ACHN (cell line): ENCODE results near the gene CAMK2B.

Source experiments
- DNase-seq: peaks from one replicate; pipeline ENCODE4 v3.0.0-alpha.2; 2015
- in situ Hi-C: cut with HindIII; loops from 2 replicates; pipeline ENCODE4 v1.10.0; 2017; ENCODE audit warnings: low sequenced_read_pairs, low pct_ligation_motif_present, low pct_unique_long_range_greater_than_20kb

The CAMK2B gene

DNA sequence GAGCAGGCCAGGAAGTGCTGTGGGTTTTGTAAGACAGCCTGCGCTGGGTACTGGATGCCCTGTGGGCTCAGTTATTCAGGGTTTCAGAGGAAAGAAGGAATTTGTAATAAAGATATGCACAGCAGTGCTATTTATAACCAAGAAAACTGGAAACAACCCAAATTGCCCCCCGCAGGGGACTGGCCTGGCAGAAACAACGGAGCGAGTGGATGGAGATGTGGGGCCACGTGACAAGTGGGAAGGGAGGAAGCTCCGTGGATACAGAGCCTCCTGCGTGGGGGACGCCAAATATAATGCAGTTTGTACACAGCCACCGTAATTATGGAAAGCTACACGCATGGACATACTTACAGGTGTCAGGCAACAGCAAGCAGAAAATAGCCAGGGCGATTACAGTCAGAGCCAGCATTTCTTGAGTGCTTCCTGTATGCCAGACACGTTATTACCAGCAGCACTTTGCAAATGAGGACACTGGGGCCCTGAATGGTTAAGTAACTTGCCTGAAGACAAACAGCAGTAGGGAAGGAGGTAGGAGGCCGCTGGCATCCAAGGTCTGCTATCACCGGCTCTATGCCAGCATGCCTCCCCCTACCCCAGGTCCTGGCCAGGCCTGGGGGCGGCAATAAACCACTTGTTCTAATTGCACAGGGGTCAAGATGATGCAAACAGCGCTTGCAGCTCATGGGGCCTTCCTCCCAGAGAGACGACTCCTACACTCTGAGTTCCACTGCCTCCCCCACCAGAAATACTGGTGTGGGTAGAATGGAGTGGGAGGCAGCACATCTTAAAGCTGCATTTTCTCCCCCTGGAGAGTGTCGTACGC lies 8.7 kb upstream of the CAMK2B start:
- DNase-seq: no peak
- in situ Hi-C loops: no loop called here

DNA sequence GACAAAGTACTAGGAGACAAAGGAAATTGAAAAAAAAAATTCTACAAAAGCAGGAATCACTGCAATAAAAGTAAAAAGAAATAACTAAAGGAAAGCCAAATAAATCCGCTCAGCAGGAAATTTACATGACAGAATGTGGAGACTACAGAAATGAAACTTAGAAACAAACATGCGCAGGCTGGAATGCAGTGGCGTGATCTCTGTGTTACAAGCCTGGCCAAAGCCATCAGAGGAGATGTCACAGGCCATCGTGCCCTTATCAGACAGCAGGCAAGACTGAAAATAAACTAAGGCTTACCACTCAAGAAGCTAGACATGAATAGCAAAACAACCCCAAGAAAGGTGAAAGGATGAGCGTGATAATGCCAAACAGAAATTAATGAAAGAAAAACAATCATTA lies 6.3 kb upstream of the CAMK2B start:
- DNase-seq: no peak
- in situ Hi-C loops: no loop called here

DNA sequence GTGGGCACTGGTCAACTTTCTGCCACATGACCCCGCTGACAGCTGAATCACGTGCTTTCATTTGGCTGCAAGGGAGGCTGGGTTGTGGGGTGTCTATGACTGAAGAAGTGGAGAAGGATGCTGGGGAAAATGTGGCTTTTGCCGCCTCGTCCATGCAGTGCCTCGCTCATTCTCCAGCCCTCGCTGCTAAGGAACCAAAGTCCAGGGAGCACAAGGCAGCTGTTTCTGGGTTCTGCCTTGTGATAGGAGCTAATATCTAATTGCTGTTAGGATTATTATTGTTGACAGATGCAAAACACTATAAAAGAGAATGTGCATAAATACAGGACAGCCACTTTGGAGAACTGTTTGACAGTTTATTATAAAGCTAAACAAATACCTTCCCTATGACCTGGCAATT lies 4.9 kb upstream of the CAMK2B start:
- in situ Hi-C loops: no loop called here
- DNase-seq: no peak

- in situ Hi-C loops: no loop called here
Measured at GRCh38 chr7:44329888-44330287, 4.5 kb upstream of the CAMK2B start.

DNA sequence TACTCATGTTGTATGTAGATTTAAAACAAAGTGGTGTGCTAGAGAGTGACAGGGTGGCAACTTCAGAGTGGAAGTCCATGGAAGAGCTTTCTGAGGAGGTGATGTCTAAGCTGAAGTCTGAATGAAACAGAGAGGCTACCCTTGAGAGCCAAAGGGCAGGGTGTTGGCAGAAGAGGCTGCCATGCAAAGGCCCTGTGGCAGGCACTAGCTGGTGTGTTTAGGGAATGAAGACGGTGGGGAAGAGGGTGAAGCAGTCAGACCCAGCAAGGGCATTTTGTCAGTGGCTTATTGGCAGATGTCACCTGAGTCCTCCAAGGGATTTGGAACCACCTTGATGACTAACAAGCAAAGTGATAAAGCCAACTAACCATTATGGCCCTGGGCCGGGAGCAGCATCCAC lies 3.7 kb upstream of the CAMK2B start:
- DNase-seq: no peak
- in situ Hi-C loops: no loop called here

More at GRCh38 chr7:44329888-44330287, 4.5 kb upstream of the CAMK2B start:
- DNase-seq: no peak

- in situ Hi-C loops: no loop called here
- DNase-seq: no peak
Measured at GRCh38 chr7:44327981-44328380, 2.6 kb upstream of the CAMK2B start.

GRCh38 chr7:44326261-44327125 lies 1.1 kb upstream of the CAMK2B start:
- in situ Hi-C loops: no loop called here
- no peak for DNase-seq

DNA sequence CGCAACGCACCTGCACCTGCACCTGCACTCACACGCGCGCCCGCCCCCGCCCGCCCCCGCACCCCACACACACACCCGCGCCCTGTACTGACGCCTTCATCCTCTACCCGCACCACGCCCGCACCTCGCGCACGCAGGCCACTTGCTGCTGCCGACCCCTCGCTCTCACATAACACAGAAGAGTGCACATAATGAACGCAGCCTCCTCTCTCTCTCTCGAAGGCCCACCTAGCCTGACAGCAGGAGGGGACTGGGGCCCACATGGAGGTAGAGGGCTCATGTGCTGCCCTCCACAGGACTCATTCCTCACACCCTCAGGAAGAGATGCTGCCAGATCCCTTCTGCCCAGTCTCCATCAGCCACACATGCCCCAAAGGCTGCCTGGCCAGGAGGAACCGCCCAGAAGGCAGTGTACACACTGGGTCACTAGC lies 432 bp upstream of the CAMK2B start:
- in situ Hi-C loops: no loop called here
- peak; percentile 21 for DNase-seq

DNA sequence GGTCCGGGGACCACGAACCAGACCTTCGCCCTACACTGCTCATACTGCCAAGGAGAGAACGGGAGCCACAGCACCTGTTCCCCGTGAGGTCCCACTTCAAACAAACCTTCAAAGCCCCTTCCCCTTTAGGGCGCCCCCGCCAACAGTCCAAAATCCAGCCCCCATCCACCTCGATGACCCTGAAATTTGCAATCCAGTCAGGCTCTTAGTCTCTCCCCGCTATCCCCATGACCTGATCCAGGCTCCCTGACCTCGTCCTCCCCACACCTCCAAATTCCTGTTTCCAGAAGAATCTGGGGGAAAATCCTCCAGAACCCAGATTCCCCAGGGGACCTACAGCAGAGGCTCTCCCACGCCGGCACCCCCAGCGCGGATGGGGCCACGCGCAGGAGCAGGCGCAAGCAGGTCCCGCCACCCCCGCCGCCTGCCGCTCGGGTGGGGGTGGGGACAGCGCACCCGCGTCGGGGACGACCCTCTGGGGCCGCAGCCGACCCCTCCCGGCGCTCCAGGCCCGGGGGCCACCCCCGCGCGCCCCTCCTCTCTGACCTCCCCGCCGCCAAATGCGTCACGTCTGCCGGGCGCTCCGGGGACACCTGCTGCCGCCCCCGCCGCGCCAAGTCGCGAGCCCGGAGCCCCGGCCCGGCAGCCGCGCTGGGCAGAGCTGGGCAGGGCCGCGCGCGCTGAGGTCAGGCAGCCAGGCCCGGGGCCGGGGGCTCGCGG lies 753 bp downstream of the CAMK2B start:
- in situ Hi-C loops: no loop called here

DNA sequence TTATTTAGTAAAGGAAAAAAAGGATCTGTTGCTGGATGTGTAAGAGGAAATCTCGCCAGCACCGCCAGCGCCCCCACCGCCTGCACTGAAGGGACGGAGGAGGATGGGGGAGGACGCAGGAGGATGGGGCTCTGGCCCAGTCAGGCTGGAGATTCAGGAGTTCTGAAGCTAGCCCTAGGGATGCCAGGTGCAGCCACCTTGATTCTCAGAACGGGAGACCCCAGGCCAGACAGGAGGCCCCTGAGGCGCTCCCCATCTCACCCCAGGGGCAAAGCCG lies 1.3 kb downstream of the CAMK2B start:
- in situ Hi-C loops: no loop called here
- no peak for DNase-seq

More for the DNA sequence above, 753 bp downstream of the CAMK2B start:
- DNase-seq: no peak

GRCh38 chr7:44323381-44324203 lies 1.8 kb downstream of the CAMK2B start:
- in situ Hi-C loops: no loop called here
- DNase-seq: no peak

DNA sequence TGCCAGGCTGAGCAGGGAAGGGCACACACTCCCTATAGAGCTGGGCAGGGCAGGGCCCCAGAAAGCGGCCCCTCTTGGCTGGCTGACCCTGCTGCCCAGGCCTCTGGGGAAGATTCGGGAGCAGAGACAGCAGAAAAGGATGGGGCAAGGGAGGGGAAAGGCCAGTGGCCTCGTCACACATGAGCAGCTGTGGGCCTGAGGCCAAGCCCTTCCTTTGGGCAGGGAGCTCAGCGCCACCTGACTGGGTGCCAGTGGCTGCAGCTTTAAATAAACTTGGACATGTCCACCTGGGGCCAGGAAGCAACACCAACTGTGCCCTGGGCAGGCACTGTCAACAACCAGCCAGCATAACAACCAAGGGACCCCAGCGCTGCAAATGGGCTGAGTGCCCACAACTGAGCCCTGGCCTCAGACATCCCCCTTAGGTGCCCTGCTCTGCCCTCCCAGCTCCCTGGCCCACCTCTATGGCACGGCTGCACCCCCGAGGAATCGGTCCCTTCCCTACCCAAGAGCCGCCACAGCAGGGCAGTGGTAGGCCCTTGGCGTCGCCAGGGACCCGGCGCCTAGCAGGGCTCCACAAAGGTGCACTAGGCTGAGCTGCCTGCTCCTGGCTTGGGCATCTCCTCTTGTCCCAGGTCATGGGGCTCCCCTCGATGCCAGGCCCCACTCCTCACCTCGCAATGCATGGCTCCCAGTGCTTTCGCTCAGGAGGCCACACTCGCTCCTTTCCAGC lies 2.6 kb downstream of the CAMK2B start:
- in situ Hi-C loops: no loop called here
- DNase-seq: peak; percentile 59

- DNase-seq: no peak
- in situ Hi-C loops: no loop called here
Measured at GRCh38 chr7:44321796-44322195, 3.6 kb downstream of the CAMK2B start.

DNA sequence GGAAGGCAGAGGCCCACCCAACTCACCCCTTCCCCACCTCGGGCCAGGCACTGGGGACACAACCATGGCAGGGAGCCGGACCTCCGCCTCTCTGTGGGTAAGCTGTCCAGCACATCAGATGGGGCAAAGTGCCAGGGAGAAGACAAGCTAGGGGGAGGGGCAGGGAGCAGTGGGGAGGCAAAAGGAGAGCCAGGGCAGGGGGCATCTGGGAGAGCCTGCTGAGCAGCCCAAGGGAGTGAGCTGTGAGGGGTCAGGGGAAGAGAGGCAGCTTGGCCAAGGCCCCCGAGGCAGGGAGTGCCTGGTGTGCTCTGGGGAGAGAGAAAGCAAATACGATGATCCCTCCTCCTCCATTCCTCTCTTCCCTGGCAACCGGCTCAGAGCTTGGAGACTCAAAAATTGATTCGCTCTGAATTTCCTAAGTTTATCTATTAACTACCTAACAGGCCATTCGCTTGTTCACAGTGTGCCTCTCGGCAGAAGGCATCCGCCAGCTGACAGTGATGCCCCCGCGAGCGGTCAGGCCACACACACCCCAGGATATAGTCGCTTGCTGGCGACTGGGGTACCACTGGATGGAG lies 4.5 kb downstream of the CAMK2B start:
- in situ Hi-C loops: no loop called here
- peak; percentile 81 for DNase-seq

- in situ Hi-C loops: no loop called here
- peak; percentile 28 for DNase-seq
Measured at GRCh38 chr7:44320141-44320540, 5.3 kb downstream of the CAMK2B start.

DNA sequence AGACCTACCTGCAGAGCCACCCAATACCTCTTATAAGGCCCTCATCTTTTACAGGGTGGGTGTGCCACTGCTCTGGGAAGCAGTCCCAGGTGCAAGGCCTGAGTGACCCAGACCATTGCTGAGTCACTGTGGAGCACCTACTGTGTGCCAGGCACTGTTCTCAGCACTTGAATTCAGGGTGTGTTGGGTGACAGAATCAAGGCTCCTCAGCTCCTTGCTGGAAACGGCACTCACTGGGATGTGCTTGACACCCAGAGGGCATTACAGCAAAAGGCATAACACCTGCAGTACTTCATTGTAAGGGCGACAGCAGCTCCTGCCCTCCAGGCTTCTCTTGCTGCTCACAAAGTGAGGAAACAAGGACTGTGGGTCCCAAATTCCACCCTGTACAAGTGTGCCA lies 7.1 kb downstream of the CAMK2B start:
- DNase-seq: no peak
- in situ Hi-C loops: no loop called here

- in situ Hi-C loops: no loop called here
- DNase-seq: no peak
Measured at GRCh38 chr7:44315301-44315903, 10.0 kb downstream of the CAMK2B start.
